Thyroid gland (tissue), 4 donors: Measurements from ENCODE around the gene QDPR.

ENCODE experiments used
- CTCF ChIP-seq, 6 experiments: fragments of 200-600 bp in 3 of 6; fragments of 450-650 bp in 3 of 6; sonication (generic) in 3 of 6; IDR thresholded peaks; one replicate each; pipeline ENCODE4 v1.5.1; 2016 to 2019; ENCODE audit warnings: antibody characterized with exemption in 6 of 6, mild to moderate bottlenecking in 2 of 6, inconsistent platforms in 1 of 6, moderate library complexity in 1 of 6
- POLR2A ChIP-seq, 2 donors: fragments of 450-650 bp; IDR thresholded peaks; one replicate each; pipeline ENCODE4 v1.6.1; 2017; ENCODE audit warnings: antibody characterized with exemption in 2 of 2, mild to moderate bottlenecking in 2 of 2, moderate library complexity in 1 of 2

GRCh38 chr4:17544205-17544604 is 32.3 kb upstream of the QDPR start:
- TF ChIP-seq CTCF (IDR thresholded peaks at IDR 0.05) (no peak), POLR2A (IDR thresholded peaks at IDR 0.05) (no peak)
